NCI-H460 (cell line): Measurements from ENCODE around the gene TTC28. TPM values are rescaled to one million over a fixed set of nuclear protein-coding genes. Genes with fewer than 3 reads are reported as not detected.
"Not testable (repeated sequence)": the region's sequence is repeated elsewhere in the genome, so short reads cannot be mapped to it uniquely, and the experiment has no call there.

Experiments
- DNase-seq: peaks from one replicate; pipeline ENCODE4 v3.0.0-alpha.2; 2016; ENCODE audit warnings: low read depth; ENCODE audit errors: extremely low read depth
- polyA plus RNA-seq: library from polyadenylated mRNA; depleted of rRNA; stranded (reverse); fragments of >200 nt; gene quantifications from 2 replicates; pipeline ENCODE4 v1.2.3, GENCODE V29; 2014; cell fraction: nucleus; rRNA removed
- total RNA-seq: library from RNA; depleted of rRNA; stranded (reverse); fragments of >200 nt; shearing (Covaris generic); gene quantifications from 2 replicates; pipeline ENCODE4 v1.2.3, GENCODE V29; 2014; rRNA removed

Gene TTC28
- 6.6 and 12.1 TPM in 2 replicates for total RNA-seq
- polyA plus RNA-seq, result 7.2 and 8.9 TPM in 2 replicates

GRCh38 chr22:28679611-28680287 lies at the start of gene TTC28:
TTC28 (minus strand) TSS chr22:28679840; CDS start chr22:28679723, 117 bp downstream.
- peak; percentile 50 for DNase-seq

DNA sequence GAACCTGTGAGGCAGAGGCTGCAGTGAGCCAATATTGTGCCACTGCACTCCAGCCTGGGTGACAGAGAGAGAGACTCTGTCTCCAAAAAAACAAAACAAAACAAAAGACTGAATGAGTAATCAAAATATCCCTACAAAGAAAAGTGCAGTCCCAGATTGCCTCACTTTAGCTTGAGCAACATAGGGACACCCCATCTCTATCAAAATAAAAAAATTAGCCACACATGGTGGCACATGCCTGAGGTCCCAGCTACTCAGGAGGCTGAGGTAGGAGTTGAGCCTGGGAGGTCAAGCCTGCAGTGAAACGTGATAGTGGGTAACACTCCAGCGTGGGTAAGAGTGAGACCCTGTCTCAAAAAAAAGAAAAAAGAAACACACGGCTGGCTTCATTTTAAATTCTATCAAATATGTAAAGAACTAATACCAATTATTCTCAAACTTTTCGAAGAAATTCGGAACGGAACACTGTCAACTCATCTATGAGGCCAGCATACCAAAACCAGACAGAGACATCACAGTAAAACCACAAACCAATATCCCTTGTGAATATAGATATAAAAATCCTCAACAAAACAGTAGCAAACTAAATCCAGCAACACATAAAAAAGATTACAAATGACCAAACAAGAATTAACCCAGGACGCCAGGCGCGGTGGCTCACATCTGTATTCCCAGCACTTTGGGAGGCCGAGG lies 49.1 kb upstream of the TTC28 start:
- DNase-seq, result no peak

DNA sequence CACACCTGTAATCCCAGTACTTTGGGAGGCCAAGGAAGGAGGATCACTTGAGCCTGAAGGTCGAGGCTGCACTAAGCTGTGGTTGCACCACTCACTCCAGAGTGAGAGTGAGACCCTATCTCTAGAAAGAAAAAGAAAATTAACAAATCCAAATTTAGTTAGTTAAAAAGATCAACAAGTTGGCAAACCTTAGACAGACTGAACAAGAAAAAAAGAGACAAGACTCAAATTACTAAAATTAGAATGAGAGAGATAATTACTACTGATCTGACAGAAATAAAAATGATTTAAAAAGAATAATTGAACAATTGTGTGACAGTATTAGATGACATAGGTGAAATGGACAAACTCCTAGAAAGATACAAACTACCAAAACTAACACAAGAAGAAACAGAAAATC lies 48.4 kb upstream of the TTC28 start:
- no peak for DNase-seq

GRCh38 chr22:28718044-28718443 lies 38.4 kb upstream of the TTC28 start:
- no peak for DNase-seq

DNA sequence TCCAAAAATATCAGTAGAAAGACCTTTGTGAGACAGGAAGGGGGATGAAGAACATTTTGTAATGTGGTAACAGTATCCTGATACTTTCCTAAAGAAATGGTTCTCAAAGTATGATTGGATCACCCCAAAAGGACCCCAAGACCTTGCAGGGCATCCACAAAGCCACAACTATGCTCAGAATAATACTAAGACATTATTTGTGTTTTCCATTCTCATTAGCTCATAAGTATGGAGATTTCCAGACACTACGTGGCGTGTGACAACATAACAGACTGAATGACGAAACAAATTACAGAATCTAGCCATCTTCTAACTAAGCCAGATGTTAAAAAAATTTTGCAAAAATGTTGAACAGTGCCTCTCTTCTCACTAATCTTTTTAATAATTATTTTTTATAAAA lies 37.0 kb upstream of the TTC28 start:
- DNase-seq, result no peak

GRCh38 chr22:28715611-28716010 lies 36.0 kb upstream of the TTC28 start:
- no peak for DNase-seq

- DNase-seq, result peak; percentile 43
Observed at GRCh38 chr22:28714043-28714628, 34.5 kb upstream of the TTC28 start.

DNA sequence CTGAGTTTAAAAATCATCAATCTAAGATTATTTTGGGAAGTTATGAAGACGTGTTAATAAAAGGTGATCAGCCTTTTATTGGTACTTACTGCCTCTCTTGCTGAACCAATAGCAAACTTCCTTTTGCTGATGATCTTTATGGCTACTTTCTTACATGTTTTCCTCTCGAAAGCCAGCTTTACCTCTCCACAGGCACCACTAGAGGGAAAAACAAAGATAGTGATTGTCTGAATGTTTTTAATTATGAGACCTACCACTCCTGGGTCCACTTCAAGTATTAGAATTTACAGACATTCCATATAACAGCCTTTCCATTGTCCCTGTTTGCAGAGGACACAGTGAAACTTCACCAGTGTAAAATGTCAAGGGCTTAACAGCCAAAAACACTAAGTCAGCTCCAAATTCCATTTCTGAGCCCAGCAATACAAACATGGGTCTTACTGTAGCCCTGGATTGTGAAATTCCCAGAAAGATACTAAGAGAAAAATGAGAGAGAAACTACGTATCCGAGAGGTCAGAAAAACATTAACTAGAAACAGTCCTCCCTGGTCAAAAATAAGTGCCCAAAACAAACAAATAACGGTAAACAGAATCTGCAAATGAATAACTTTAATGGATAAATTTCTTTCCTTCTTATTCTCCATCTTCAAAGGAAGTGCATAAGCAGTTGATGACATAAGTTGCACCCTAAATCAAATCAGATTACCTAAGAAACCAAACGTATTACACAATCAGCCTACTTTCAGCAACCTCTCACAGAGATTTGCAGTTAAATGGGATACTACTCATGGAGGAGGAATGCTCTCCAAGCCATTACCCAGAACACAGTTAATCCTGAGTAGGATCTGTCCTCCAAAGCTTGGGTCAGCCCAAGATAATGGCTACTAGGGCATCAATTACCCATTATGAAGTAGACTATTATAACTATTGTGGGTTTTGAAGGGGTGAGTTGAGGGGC lies 32.5 kb upstream of the TTC28 start:
- peak; percentile 96 for DNase-seq

- no peak for DNase-seq
Observed at GRCh38 chr22:28711341-28711740, 31.7 kb upstream of the TTC28 start.

GRCh38 chr22:28710576-28711191 lies 31.0 kb upstream of the TTC28 start:
- DNase-seq, result peak; percentile 76

DNA sequence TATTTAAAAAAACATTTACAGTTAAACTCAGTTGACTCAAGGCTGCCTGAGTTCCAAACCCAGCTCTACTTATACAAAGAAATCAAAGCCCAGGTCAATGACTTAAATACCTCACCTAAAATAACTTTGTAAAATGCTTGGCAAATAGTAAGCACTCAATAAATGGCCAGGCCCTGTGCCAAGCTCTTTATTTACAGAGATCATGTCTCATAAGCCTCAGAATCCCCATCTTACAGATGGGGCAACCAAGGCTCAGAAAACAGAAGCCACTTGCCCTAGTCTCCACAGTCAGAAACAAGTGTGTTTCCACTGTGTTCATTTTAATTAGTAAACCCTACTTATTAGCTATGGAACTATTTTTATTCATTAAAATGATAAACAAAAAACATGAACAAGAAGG lies 30.5 kb upstream of the TTC28 start:
- peak; percentile 46 for DNase-seq

DNA sequence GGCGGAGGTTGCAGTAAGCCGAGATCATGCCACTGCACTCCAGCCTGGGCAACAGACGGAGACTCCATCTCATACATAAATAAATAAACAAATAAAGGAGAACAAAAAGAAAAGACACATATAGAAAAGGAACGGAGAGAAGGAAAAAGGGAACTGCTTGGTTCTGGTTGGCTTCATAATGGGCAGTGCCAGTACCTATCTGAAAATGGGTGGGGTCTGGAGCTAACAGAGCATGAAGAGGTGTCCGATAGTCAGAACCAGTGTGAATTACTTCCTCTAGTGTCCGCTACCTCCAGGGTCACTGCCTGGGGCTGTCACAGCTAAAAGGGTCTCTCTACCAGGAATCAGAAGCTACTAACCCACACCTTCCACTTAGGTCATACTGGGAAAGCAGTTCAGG lies 27.2 kb upstream of the TTC28 start:
- DNase-seq, result no peak

- no peak for DNase-seq
Observed at GRCh38 chr22:28703436-28703835, 23.8 kb upstream of the TTC28 start.

DNA sequence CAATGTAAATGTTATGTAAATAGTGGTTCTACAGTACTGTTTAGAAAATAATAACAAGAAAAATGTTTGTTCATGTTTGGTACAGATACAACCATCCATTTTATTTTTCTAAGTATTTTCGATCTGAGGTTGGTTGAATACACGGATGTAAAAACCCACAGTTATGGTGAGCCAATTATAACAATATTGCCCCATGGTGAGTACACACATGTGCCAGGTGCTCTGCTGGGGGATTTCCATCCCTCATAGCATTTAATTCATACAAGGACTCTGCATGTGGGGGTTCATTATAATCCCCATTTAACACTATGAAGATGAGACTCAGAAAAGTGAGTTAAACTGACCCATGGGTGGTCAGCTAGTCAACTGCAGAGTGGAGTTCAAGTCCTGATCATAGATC lies 23.3 kb upstream of the TTC28 start:
- no peak for DNase-seq

DNA sequence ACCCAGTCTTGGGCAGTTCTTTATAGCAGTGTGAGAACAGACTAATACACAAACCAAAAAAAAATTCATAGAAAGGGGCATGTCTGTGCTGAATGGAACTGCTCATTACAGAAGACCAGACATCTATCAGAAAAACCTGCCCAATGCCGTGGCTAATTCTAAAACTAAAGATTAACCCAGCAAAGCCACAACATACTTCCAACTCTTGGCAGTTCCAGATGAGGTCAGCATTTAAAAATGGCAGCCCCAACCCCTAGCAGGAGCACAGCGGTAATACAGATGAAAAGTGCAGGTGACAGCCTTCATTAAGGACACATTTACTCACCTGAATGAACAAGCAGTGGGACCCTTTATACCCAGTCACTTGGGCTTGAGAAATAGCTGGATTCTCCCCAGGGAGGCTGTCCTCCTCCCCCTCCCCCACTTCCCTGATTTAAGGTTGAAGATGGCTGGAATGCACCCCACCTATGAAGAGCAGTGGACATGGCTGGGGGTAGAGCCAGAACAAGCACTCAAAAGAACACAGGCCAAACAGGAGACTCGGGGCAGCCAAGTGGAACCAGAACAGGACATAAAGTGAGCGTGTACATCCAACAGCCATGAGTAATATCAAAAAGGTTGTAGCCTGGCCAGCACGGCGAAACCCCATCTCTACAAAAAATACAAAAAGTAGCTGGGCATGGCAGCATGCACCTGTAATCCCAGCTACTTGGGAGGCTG lies 13.6 kb upstream of the TTC28 start:
- not testable (repeated sequence) for DNase-seq

DNA sequence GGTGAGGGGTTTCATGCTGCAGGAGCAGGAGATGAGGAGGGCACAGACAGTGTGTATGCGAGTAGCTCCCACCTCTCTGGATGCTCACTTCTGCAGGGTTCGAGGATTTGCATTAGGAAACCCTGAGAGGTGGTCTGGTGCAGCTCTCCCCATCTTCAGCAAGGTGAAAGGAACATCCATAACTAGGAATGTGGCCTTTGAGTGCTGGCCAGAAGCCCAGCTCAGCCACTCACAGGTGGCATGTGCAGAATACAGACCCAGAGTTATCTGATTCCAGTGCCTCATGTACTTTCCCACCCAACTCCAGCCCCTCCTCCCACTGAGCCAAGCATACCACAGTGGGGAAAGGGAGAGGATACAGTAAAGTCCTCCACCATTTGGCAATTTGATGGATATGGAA lies 10.2 kb upstream of the TTC28 start:
- not testable (repeated sequence) for DNase-seq

DNA sequence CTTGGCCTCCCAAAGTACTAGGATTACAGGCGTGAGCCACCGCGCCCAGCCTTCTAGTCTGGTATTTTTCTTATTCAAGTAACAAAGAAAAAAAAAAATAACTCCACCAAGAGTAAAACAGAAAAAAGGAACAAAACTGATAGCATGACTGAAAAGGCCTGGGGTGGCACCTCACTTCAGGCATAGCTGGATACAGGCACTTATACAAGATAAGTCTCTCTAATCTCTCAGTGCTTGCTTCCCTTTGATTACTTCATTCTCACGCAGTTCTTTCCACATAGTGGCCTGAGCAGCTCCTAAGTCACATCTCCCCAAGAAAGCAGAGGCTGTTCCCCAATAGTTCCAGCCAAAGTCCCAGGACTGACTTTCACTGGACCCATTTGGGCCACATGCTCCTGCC lies 3.3 kb upstream of the TTC28 start:
- not testable (repeated sequence) for DNase-seq

GRCh38 chr22:28680813-28681490 lies 1.3 kb upstream of the TTC28 start:
- not testable (repeated sequence) for DNase-seq
